D341Med (cell line): ENCODE data around the gene GP1BB.

Experiments
- DNase-seq: peaks from one replicate; pipeline ENCODE4 v3.0.0; 2012; ENCODE audit warnings: low spot score

GP1BB gene

DNA sequence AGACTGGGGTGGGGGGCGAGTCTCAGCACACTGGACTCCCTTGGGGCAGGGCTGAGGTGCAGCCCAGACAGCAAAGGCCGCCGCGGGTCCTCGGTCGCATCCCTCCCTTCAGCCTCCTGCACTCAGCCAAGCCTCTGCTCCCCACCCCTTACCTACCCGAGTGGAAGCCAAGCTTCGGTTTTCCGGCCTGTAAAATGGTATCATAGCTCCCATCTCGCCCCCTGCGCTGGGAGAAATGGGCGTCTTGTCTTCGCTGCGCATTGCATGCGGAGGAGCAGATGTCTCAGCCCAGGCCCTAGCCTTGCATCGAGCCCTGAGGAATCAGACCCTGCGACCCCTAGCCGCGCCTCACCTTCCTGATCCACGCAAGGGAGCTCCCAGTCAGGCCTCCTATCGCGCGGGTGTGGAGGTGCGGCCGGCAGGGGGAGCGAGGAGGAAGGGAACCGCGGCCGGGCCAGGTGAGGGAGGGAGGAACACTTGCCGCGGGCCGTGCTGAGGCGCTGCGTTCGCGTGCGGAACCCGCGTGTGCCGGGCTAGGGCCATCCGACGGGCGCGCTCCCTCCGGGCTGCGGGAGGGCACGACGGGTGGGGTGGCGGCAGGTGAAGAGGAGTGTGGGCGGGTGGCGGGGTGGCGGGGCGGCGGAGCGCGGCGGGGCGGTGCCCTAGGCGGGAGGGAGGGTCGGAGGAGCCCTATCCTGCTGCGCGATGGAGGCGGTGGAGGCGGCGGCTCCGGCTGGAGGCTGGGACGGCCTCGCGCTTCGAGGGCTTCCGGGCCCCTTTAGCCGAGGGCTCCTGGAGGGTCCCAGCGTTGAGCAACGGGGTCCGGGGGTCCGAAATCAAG, 33.2 kb downstream of the GP1BB start:
- peak; percentile 88 for DNase-seq

DNA sequence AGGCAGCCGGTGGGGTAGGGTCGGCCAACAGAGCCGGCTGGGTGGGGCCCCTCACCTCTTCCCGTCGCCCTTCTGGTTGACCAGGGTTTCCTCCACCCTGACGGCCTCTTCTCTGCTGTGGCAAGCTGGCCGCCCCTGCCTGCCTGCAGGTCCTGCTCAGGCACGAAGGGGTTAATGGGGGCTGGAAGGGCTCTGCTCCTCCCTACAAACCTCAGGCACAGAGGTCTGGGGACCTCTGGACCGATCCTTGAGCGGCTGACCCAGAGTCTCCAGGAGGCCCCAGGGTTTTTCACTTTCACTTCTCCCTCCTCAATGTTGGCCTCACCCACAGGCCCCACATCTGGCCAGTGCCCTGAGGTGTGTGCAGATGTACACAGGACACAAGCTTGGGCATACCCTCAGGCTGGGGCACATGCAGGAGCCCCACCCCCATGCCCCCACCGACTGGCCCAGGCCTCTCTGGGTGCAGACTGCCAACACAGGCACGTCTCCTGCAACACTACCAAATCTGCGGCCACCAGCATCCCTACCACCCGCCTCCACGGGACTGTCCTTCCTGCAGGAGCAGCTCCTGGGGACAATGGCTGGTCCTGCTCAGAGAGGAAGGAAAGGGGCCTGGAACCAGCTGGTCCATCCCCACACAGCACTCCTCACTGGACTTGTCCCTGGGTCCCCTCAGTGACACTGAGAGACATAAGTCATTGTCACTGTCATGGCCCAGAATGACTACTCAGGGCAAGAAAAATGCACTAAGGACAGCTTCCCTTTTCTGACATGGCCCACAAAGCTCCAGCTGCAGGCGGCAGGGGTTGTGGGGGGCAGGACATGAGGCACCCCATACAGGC, 34.0 kb downstream of the GP1BB start:
- DNase-seq, result no peak

DNA sequence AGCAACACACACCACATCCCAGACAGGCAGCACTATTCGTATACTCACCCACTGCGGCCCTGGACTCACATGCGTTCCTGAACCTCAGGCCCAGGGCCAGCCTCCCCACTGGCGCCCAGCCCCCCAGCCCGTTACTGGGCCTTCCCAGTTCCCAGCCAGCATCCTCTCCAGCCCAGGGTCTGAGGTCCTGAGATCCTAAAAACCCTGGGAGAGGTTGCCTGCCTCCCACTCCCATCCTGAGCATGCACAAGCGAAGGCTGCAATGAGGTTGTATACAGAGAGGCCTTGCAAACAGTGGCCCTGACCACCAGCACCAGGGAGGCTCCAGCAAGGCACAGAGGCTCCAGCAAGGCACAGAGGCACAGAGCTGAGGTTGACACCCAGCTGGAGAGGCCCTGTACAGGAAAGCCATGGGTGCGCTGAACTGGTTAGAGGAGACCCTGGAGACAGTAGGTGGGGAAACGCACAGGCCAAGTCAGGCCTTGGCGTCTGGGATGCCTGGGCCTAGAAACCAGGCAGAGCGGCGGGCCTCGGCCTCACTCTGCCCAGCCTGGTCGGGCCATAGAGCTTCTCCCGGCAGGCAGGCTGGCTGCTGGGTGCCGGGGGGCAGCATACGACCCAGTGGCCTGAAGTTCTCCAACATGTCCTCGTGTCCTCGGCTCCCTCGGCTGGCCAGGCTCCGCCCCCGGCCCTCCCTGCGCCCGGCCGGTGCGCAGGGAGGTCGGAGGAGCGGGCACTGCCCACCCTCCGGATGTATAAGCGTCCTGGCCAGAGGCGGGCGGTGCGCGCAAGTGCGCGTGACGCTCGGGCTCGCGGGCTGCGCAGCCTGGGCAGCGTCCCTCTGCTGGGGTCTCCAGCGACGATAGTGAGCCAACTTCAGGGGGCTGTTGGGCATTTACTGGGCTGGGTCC, 34.9 kb downstream of the GP1BB start:
- no peak for DNase-seq

DNA sequence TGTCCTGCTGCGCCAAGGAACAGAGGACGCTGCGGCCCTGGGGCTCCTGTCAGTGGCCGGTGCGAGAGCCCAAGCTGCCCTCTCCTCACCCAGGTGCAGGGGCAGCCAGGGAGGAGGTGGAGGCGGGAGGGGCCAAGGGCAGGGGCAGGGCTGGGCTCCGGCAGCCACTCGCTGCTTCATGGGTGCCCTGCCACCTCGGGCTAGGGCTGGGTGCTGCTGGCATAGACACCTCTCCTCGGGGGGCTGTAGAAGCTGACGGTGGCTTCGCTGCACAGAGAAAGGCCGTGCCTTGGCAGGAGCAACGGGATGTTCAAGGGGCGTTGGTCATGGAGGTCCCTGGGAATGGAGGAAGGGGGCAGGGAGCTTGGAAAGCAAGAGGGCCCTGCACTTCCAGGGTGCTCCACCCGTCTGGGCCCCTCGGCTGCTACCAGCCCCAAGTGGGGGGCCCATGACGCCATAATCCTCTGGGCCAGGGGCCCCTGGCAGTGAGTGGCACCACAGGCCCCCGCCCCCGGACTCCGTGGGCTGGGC, 35.6 kb downstream of the GP1BB start:
- DNase-seq, result no peak

DNA sequence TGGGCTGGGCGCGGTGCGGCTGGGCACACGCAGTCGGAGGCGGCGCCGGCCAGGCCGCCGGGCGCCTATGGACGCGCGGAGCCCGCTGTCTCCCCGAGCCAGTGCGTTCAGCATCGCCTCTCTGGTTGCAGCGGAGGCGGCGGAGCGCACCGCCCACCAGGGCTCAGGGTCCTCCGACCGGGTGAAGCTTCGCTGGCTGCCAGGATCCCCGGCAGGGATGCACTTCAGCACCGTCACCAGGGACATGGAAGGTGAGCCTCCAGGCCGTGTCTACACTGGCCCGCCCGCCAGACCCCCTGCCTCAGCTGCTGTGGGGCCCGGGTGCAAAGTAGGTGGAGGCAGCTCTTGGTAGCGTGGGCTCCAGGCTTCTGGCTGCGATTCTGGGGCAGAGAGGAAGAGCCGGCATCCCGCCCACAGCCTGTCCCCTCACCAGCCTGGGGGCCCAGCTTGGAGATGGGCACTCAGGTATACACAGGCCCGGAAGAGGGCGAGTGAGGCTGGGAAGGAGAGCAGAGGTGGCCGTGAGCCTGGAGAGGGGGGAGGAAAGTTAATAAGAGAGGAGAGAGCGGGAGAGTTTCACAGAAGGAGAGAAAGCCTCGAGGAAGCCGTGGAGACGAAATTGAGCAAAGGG, 36.2 kb downstream of the GP1BB start:
- no peak for DNase-seq

DNA sequence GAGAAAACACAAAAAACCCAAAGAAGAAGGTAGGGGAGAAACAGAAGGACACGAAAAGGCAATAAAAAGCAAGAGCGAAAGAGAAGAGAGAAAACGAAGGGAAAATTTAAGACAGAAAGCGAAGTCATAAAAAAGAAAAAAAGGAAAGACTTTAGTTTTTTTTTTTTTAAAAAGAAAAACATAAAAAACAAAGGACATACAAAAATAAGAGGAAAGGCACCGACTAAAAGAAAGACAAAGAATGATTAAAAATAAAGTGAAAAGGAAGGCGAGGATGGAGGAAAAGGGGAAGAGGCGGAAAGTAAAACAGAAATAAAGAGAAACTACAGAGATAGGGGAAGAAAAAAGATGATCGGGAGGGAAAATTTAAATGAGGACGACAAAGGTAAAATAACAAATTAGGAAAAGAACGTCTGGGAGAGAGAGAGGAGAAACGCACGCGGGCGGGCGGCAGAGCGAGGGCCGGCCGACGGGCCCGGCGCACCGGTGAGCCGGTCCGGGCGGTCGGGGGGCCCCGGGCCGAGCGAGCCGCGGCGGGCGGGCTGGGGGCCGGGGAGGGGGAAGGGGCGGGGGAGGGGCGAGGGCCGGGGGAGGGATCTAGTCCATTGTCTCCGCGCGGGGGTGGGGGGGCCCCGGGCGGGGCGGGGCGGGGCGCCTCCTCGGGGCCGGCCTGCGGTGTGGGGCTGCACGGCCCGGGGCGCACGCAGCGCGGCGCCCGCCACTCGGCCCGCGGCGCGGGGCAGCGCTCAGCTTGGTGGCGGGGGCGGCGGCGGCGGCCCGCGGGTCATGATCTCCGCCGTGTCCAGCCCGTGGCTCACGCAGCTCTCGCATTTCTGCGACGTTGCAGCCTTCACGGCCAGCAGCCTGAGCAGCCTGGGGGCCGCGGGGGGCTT, 37.0 kb downstream of the GP1BB start, which contains the start of gene TBX1:
TBX1 (plus strand) TSS at position 721 of the 893 bp plus-strand sequence; CDS start at position 787, 66 bp downstream.
- peak; percentile 71 for DNase-seq

DNA sequence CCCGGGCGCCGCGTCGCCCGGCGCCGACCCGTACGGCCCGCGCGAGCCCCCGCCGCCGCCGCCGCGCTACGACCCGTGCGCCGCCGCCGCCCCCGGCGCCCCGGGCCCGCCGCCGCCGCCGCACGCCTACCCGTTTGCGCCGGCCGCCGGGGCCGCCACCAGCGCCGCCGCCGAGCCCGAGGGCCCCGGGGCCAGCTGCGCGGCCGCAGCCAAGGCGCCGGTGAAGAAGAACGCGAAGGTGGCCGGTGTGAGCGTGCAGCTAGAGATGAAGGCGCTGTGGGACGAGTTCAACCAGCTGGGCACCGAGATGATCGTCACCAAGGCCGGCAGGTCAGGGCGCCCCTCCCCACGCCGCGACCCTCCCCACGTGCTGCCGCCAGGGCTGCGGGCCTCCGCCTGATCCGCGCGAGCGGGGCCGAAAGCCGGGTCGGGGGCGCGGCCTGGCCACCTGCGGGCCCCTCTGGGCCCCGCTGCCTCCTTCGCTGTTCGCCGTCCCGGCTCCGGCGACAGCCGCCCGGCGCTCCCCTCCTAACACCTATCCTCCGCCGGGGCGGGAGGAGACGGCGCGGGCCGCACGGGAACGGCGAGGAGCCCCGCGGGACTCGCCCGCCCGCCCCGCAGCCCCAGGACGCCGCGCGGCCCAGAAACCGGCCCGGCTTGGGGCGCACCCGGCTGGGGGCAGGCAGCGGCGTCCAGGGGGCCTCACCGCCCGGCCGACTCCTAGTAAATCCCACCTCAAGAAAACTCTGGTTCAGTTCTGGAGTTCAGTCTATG, 37.8 kb downstream of the GP1BB start:
- DNase-seq, result peak; percentile 73

DNA sequence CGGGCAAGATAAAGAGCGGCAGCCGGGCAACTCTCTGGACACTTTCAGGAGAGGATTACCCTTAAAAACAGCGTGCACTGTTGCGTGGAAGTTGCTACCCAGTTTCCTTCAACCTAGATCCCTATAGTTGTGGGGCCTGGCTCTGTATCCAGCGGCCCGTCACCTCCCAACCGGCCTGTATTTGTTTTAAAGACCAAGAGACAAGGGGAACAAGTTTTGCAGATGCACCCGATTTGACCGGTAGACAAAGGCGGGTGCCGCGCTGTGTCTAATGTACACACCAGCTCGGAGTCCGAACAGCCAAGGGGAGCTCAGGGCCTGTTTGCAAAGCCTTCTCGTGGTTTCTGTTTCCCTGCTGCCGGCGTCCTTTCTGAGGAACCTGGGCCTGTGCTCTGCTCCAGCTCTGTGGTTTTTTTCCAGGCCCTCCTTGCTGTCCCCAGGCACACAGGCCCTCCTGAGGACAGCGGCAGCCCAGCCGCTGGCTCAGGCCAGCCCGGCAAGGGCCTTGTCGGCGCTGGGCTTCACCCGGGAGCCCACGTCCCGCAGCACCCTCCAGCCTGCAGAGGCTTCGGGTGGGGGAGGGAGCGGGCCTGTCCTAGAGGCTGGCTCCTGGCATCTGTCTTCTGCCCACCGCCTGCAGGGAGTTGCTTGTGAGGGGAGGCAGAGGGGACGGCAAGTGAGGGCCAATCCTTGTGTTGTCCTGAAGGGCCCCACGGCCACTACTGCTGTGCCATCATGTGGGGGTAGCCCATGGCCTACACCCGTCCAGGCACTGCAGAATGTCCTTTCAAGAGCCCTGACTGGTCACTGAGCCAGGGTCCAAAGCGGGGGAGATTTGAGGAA, 38.6 kb downstream of the GP1BB start:
- no peak for DNase-seq

DNA sequence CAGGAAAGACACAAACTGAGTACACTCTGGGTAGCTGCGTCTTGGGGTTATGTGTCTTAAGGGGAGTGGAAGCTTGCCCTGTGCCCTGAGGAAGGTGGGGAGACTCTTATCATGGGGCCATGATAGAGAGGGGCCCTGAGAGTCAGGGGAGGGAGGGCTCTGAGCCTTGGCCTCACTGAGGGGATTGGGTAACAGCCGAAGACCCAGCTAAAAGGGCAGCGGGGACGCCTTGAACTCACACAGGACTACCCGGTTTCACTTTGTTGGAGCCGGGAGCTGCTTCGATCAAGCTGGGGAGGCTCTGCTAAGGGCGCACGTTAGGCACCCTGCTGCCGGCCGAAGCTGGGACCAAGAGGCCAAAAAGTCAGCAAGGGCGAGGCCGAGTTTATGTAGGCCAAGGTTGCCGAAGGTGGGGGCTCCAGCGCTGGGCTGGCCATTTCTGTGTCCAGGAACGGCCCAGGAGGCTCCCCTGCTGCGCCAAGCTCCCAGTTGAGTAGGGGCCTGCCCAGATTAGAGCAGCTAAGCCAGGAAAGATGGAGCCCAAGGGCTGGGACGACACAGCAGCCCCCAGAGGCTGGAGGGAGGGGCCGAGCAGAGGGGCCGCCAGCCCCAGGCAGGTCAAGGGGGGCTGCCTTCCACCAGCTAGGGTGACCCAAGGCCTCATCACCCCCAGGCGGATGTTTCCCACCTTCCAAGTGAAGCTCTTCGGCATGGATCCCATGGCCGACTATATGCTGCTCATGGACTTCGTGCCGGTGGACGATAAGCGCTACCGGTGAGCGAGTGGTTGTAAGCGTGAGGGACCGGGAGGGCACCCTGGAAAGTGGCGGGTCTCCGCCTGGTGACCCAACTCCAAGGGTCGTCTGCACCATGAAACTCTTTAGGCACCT, 39.5 kb downstream of the GP1BB start:
- DNase-seq, result no peak

DNA sequence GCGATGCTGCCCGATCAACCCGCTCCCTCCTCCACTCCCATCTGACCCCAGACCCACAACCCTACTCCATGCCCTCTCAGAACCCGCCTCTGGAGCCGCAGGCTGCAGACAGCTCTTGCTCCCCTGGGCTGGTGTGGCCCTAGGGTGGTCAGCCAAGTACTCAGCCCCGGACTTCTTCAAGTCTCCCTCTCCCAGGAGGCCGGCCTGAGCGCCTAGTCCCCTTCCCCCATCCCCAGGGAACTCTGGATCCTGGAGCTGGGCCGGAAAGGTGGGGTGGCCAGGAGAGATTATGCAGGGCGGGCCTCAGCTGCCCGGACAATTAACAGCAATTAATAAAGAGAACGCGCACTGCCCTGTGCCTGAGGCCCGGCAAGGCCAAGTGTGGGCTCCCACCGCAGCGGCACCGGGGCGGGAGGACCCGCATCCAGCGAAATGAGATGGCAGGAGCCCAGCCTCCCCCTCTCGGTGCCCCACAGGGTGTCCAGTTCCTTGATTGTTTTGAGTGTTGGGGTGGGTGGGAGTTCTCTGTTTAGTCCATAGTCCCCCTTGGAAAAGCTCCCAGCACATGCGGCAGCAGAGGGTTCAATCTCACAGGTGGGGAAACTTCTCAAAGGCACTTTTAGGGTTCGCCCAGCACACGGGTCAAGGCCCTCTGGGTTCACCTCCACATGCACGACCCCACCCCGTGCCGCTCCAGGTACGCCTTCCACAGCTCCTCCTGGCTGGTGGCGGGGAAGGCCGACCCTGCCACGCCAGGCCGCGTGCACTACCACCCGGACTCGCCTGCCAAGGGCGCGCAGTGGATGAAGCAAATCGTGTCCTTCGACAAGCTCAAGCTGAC, 40.3 kb downstream of the GP1BB start:
- DNase-seq, result no peak

DNA sequence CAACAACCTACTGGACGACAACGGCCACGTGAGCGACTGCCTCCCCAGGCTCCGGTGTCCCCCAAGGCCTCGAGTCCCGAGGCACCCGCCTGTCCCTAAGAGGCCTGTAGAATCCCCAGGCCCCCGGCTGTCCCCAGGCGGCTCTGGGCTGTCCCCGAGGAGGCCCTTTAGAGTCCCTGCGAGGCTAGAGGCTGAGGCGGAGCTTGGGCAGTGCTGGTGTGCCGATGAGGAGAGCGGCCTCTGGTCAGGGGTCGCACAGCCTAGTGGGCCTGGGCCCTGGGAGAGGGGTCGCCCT, 40.9 kb downstream of the GP1BB start:
- DNase-seq, result no peak

DNA sequence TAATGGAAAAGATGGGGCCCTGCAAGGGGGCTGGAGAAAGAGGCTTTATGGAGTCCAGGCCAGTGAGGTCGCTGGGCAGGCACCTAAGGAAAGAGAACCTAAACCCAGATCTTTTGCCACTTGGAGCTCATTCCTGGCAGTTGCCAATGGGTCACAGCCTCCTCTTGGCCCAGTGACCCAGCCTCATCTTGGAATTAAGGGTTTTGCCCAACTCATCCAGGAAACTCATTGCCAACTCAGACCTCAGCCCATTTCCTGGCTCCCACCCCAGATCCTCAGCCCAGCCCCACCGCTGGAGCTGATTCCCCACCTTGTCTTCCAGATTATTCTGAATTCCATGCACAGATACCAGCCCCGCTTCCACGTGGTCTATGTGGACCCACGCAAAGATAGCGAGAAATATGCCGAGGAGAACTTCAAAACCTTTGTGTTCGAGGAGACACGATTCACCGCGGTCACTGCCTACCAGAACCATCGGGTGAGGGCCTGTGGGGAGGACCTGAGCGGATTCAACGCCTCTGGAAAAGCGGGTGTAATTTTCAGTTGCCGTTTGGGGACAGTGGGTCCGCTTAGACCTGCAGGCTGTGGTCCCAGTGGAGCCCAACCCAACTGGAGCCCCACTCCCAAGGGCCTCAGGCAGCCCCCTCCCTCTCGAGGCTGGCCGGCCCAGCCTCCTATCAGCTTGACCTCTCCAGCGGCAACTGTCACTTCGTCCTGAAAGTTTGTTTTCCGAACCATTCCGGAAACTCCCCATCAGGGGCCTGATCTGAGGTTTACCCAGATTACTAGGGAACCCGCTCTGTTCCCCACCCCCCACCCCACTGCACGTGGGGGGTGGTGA, 41.5 kb downstream of the GP1BB start:
- no peak for DNase-seq

DNA sequence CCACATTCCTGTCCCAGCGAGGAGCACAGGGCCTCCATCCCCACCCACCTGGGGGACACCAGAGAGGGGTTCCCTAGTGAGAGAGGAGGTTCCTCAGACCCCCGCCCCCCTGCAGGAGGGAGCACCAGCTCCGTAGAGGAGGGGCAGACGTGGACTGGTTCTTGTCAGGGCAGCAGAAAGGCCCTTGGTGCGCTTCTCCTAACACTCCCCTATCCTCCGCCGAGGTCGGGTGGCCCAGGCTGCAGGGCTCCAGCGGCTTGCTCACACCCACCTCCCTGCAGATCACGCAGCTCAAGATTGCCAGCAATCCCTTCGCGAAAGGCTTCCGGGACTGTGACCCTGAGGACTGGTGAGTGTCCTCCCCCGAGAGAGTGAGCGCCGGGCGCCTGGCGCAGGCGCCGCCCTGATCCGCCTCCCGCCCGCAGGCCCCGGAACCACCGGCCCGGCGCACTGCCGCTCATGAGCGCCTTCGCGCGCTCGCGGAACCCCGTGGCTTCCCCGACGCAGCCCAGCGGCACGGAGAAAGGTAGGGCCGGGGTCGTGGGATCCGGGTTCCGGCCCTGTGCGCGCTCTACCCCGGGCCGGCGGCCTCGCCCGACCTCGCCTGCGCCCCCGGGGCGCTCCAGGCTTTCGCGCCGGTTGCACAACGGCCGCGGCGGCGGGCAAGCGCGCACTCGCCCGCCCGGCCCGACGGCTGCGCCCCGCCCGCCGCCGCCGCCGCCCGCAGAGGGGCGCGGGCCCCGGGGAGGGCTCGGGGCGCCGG, 42.3 kb downstream of the GP1BB start:
- no peak for DNase-seq

DNA sequence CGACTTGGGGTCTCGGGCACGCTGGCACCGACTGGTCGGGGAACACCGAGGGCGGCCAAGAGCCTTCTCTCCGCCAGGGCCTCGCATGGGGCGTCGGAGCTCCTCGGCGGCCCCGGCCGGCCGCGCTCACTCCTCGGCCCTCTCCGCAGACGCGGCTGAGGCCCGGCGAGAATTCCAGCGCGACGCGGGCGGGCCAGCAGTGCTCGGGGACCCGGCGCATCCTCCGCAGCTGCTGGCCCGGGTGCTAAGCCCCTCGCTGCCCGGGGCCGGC, 42.8 kb downstream of the GP1BB start:
- no peak for DNase-seq
